OCI-LY3 (cell line): ENCODE results near the gene PLPP3.

Experiments
- CTCF ChIP-seq: fragments of 200-600, 300-600 bp; sonication (generic); IDR thresholded peaks from 2 replicates; pipeline ENCODE4 v1.5.1; 2014; ENCODE audit warnings: antibody characterized with exemption, low read length, low read depth
- EZH2phosphoT487 ChIP-seq: fragments of 200-600 bp; shearing (Covaris generic); IDR thresholded peaks from 2 replicates; pipeline ENCODE4 v1.6.1; 2018; ENCODE audit warnings: antibody characterized with exemption, mixed run types, low read depth

DNA sequence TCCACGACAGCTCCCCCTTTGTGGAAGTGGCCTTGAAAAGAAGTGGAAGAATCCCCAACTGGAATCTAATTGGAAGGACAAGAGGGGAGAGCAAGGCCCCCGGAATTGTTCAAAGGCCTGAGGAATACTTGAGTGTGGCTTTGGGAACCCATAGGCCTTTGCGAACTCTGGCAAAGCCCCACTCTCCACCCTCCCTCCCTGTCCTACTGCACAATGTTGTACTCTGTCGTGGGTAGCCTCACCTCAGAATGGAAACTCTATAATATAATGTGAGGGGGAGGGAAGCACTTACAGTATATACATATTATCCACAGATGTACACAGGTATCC, 28.5 kb downstream of the PLPP3 start:
- no peak for TF ChIP-seq CTCF
- TF ChIP-seq EZH2phosphoT487: no peak
